ENCODE measurements around the gene GDF10. TPM values are rescaled to one million over a fixed set of nuclear protein-coding genes. Genes with fewer than 3 reads are reported as not detected.

Gene GDF10
- total and polyA plus RNA-seq, 2 of the 8 experiments (the other 6 are each of a cell fraction or from before 2014, with no cell fraction given), result 0.19 to 0.32 TPM

GRCh38 chr10:47359626-47360418 lies 59.8 kb downstream of the GDF10 start (continued):
- TF ChIP-seq CHD7 (IDR thresholded peaks at IDR 0.05; ENCODE audit: insufficient replicate concordance, low read length) (no peak), GABPA (IDR thresholded peaks at IDR 0.05; ENCODE audit: borderline replicate concordance, insufficient read depth, low read length) (no peak), EP300 (IDR thresholded peaks at IDR 0.05; ENCODE audit: borderline replicate concordance in 1 of 2, low read depth in 2 of 2, low read length in 2 of 2) (no peak), SIX5 (IDR thresholded peaks at IDR 0.05; ENCODE audit: low read depth, low read length) (no peak), CREB1 (IDR thresholded peaks at IDR 0.05) (no peak), JUND (IDR thresholded peaks at IDR 0.05; ENCODE audit: low read length) (no peak), CTCF (IDR thresholded peaks at IDR 0.05; ENCODE audit: control extremely low read depth in 1 of 3, insufficient read depth in 1 of 3, low read depth in 1 of 3, low read length in 3 of 3) (no peak)
